Fibroblast of pulmonary artery (primary cell): ENCODE results near the gene CSNK1D.
A peak's percentile ranks its signal among the peaks of the same experiment; 100 is the strongest.

Experiments
- DNase-seq: peaks from one replicate; pipeline ENCODE4 v3.0.0-alpha.2; 2010; ENCODE audit warnings: low read depth
- H3K4me3 ChIP-seq: replicated peaks from 2 replicates; pipeline ENCODE4 v1.5.1; 2011; ENCODE audit warnings: low read depth, mild to moderate bottlenecking, control low read depth, low read length, moderate library complexity
- TF ChIP-seq, protein P1 (sequence below): IDR thresholded peaks from 2 replicates; pipeline ENCODE4 v1.5.1; 2011; ENCODE audit warnings: mild to moderate bottlenecking, control low read depth, low read length, inconsistent platforms; ENCODE audit errors: missing control alignments

CSNK1D gene

DNA sequence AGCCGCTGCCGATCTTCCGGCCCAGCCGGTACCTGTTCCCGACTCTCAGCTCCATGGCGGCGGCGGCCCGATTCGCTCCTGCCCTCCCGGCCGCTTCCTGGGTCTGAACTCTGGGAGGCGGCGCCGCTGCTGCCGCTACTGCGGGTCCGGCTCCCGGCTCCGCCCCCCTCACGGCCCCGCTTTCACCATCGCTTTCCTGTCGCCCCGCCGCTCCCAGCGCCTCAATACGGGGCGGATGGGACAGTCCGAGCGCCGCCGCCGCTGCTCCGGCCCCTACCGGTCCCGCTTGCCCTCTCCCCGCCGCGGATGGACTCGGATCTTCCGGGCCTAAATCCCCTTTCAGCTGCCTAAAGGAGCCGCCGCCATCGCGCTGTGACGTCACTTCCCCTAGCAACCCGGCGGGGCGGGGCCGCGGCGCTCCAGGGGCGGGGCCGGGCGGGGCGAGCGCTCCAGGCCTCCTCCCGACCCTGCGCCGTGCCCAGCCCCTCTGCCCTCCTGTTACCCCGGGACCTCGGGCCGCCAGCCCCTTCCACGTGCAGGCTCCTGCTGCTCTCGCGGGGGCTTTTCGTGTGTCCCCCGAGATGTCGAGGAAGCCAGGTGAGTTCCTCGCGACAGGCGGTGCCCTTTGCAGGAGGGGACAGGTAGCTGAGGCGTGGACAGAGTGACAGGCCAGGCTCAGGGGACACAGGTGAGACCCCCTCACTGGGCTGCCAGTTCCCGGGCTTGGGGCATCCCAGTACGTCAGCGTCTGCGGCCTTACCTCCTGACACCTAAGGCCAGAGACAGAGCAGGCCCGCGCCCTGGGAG is at the start of gene CSNK1D:
Gene CSNK1D, minus strand, starts transcription at position 374 of the 807 bp plus-strand sequence. Its CDS starts 319 bp downstream, at position 55.
- peak within 1 kb of the TSS; percentile 85 for H3K4me3 ChIP-seq
- TF ChIP-seq, protein P1, sequence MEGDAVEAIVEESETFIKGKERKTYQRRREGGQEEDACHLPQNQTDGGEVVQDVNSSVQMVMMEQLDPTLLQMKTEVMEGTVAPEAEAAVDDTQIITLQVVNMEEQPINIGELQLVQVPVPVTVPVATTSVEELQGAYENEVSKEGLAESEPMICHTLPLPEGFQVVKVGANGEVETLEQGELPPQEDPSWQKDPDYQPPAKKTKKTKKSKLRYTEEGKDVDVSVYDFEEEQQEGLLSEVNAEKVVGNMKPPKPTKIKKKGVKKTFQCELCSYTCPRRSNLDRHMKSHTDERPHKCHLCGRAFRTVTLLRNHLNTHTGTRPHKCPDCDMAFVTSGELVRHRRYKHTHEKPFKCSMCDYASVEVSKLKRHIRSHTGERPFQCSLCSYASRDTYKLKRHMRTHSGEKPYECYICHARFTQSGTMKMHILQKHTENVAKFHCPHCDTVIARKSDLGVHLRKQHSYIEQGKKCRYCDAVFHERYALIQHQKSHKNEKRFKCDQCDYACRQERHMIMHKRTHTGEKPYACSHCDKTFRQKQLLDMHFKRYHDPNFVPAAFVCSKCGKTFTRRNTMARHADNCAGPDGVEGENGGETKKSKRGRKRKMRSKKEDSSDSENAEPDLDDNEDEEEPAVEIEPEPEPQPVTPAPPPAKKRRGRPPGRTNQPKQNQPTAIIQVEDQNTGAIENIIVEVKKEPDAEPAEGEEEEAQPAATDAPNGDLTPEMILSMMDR, result no peak

DNA sequence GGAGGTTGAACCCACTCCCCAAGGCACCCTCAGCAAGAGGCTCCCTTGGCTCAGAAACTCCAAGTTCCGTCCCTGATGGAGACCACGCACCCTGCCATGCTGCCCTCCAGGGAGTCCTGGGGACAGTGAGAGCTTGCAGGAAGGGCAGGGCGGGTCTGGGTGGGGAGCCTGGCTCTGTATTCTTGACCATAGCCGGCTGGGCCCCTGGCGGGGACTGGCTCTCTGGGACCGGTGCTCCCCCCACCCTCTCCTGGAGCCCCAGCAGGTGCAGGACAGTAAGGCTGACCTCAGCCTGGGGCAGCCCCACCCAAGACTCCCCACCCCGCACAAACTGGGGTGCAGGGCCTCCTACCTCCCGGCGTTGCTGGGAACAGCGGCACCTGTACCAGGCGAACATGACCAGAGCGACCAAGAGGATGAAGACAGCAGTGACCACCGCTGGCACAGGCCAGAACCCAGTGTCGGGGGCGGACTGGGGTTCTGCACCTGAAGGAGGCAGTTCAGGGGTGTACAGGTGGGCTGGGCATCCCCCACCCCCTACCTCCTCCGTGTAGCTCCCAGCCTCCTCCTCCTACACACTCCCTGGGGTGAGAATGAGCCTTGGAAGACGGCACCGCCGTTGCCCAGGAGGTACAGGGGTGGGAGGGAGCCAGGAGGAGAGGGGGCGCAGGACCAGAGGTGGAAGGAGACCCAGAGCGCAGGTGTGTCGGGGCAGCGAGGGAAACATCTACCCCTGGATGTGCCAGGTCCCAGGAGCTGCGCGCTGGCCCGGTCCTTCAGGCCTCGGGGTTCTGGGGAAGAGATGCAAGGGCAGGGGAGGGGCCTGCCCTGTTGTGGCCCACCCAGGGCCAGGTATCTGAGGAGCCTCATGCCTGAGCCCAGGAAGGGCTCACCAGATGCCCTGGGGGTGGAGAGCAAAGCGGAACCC is 49.3 kb upstream of the CSNK1D start:
- no peak for DNase-seq

More for the DNA sequence above, at the start of gene CSNK1D:
- peak; percentile 83 for DNase-seq

DNA sequence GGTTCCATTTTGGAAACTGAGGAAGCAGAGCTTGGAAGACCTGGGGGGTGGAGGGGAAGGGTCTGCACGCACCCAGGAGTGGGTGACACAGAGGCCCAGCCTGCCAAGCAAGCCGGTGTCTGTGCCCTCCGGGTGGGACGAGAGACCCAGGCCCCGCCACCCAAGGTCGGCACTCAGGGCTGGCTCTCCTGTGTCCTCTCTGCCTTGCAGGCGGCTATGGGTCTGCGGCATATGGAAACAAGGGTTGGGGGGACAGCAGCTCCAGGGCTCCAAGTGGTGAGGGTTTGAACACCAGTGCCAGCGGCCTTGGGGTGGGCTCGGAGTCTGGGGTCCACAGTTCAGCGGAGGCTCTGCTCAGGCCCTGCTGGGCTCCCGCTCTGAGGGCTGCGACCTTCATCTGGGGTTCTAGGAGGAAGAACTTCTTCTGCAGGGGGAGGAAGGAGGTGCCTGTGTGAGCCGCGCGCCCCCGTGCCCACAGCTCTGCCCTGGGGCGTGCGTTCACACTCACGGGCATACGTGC is 48.5 kb upstream of the CSNK1D start:
- no peak for DNase-seq
- TF ChIP-seq, protein P1, result no peak
- H3K4me3 ChIP-seq, result no peak overlapping the region

More for the DNA sequence above, 49.3 kb upstream of the CSNK1D start:
- no peak overlapping the region for H3K4me3 ChIP-seq
- TF ChIP-seq, protein P1, result no peak

DNA sequence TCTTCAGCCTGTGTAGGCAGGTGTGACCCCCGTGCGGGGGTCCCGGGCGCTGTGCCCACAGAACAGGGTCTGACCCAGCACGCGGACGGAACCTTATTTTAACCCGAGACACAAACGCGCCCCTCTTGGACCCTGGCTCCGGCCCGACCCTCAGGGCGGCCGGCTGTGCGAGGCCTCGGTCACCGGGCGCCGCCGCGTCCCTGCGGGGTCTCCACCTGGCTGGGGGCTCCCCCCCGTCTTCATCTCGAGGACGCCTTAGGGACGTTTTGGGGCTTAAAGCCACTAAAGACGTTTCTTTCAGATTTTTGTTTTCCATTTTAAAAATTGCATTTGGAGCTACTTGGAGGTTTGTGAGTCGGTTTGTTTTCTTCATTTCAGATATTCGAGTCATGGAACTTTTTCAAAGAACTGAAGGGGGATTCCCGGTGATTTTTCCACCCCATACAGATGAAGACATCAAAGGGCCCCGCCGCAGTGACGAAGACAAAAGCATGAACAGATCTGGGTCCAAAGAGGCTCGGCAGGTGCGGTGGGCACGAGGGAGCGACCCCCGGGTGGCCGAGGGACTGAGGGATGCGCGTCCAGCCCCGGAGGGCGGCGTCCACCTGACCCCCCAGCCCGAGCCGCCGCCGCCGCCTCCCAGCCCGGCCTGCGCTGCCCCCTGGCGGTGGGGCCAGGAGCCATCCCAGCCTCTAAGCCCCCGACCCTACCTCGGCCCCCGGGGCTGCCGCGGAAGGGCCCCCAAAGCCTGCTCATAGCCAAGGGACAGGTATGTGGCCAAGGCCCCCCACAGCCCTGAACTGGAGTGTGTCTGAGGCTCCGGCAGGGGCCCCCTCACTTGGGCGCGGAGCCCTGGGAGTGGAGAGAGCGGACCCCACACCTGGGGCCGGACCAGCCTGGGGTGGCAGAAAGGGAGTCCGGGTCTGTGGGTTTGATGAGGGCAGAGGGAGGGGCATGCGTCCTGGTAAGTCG is 47.7 kb upstream of the CSNK1D start:
- no peak overlapping the region for H3K4me3 ChIP-seq
- peak; percentile 16 for DNase-seq
- TF ChIP-seq, protein P1, result peak; percentile 32

DNA sequence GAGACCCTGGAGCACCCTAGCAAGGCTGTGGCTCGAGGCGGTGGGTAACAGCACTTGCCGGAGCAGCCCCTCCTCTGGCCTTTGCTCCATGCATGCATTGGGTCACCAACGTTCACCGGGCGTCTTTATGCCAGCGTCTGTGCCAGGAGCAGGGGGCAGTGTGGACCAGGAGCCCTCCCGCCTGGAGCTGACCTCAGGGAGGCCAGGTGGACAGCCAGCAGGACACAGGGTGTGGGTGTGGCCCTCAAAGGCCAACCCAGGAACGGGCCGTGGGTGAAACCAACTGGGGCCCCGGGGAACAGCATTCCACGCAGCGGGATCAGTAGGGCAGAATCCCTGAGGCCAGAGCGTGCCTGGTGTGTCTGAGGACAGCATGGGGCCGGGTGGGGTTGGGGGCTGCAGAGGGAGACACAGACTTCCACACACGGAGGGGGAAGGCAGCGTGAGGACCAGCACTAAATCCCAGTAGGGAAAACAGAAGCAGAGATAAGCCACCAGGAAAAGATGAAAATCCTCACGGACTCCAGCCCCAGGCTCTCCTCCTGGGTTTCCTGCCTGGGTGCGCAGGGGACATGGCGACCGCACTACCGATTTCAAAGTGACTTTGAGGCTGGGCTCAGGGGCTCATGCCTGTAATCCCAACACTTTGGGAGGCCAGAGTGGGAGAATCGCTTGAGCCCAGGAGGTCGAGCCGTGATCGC is 46.8 kb upstream of the CSNK1D start:
- H3K4me3 ChIP-seq, result no peak overlapping the region
- TF ChIP-seq, protein P1, result no peak
- DNase-seq, result no peak
